Ovary (tissue), 9 donors: Measurements from ENCODE around the gene AMER2. TPM values are rescaled to one million over a fixed set of nuclear protein-coding genes. Genes with fewer than 3 reads are reported as not detected.

Source experiments
- DNase-seq, 5 donors: peaks; one replicate each; pipeline ENCODE4 v3.0.0-alpha.2; 2019 to 2020
- H3K27ac ChIP-seq, 2 donors: fragments of 200-600 bp; one replicate each; pipeline versions ENCODE4 v1.5.1 to v1.8.0; 2019 to 2022
- H3K27me3 ChIP-seq: fragments of 200-600 bp; one replicate; pipeline ENCODE4 v1.8.0; 2022
- H3K36me3 ChIP-seq: fragments of 200-600 bp; sonication (generic); one replicate; pipeline ENCODE4 v1.5.1; 2019
- H3K4me1 ChIP-seq: one replicate; pipeline ENCODE4 v1.8.1; 2013; ENCODE audit warnings: mild to moderate bottlenecking, moderate library complexity; ENCODE audit not compliant: insufficient read depth
- H3K4me3 ChIP-seq: fragments of 200-600 bp; sonication (generic); one replicate; pipeline ENCODE4 v1.5.1; 2017
- H3K9me3 ChIP-seq, 2 donors: fragments of 200-600 bp in 1 of 2; sonication (generic) in 1 of 2; one replicate each; pipeline versions ENCODE4 v1.5.1 to v1.8.1; 2013 to 2019; ENCODE audit warnings: mild to moderate bottlenecking in 1 of 2, moderate library complexity in 1 of 2
- CTCF ChIP-seq, 3 donors: fragments of 450-650 bp in 2 of 3; fragments of 200-600 bp in 1 of 3; IDR thresholded peaks; one replicate each; pipeline versions ENCODE4 v1.5.1 to v1.8.0; 2016 to 2022; ENCODE audit warnings: antibody characterized with exemption in 3 of 3, mild to moderate bottlenecking in 1 of 3
- EP300 ChIP-seq: sonication (generic); formaldehyde crosslinking; IDR thresholded peaks from one replicate; pipeline ENCODE4 v1.6.1; 2017; ENCODE audit warnings: antibody characterized with exemption
- POLR2A ChIP-seq: fragments of 450-650 bp; IDR thresholded peaks from one replicate; pipeline ENCODE4 v1.6.1; 2017; ENCODE audit warnings: antibody characterized with exemption, mild to moderate bottlenecking, moderate library complexity
- WGBS, 3 donors: extraction: QIAGEN DNeasy Blood & Tissue Kit in 1 of 3; methylation state at CpG; one replicate each; pipeline versions ENCODE4 v1.1.5 to v1.1.7; 2013 to 2017; 5-methylcytosine and 5-hydroxymethylcytosine counted together
- intact Hi-C, 4 donors: fragments of 100-400 bp; cut with DNase I; formaldehyde crosslinking; loops; one replicate each; pipeline versions ENCODE4 v1.11.0 to v1.15.1; 2022 to 2023
- polyA plus RNA-seq, 2 donors: library from polyadenylated mRNA; stranded (reverse); fragments of 200-250 nt in 1 of 2; fragments of 350-450 nt in 1 of 2; fragmentation: Illumina TruSeq in 1 of 2; extraction: RNeasy Lipid Tissue Mini Kit (QIAGEN cat#74804) in 1 of 2; gene quantifications; one replicate each; pipeline ENCODE4 v1.2.3, GENCODE V29; 2013 to 2014
- total RNA-seq, 7 donors: library from RNA; depleted of rRNA in 2 of 7; stranded (reverse); fragments of >200 nt in 2 of 7; fragmentation: NEBNext Ultra II Directional in 3 of 7; extraction: Animal tissue kit (Norgen Biotek cat#: 25700) in 3 of 7; gene quantifications; one replicate each; pipeline versions ENCODE4 v1.1.0 to v1.2.4, GENCODE V29; 2016 to 2023
- donor health status: DM: no; HTN: no; CAD: no; lungs with moderate emphysema.
- donor health status: DM: no; HTN: no; CAD: no.
- donor health status: Bipolar disorder and iron deficiency.
- donor health status: DM: yes; HTN: yes; CAD: no.
- donor health status: DM: no; HTN: no; CAD: no.
- donor health status: DM: yes; HTN: yes; CAD: no.

Gene AMER2
- total and polyA plus RNA-seq, 9 donors = under 0.01 to 0.05 (median 0.04) TPM; not detected in 5

GRCh38 chr13:25196971-25197370 lies 24.9 kb upstream of the AMER2 start:
- DNase-seq = no peak
- Histone ChIP-seq H3K9me3 (no peaks in the 10 kb centered on the region), H3K4me1 (no peaks in the 10 kb centered on the region), H3K36me3 (no peaks in the 10 kb centered on the region), H3K27me3 (no peaks in the 10 kb centered on the region), H3K27ac (no peak overlapping the region), H3K4me3 (no peak overlapping the region)
- 83 to 85% (median 84%) methylated on average over 11 of the region's 11 CpGs for WGBS, 3 donors
- TF ChIP-seq EP300 = no peak
- TF ChIP-seq POLR2A = no peak
- TF ChIP-seq CTCF (IDR thresholded peaks at IDR 0.05) = no peak
- intact Hi-C loops = no loop called here

- Histone ChIP-seq H3K27me3 (no peaks in the 10 kb centered on the region), H3K9me3 (no peaks in the 10 kb centered on the region), H3K36me3 (no peaks in the 10 kb centered on the region), H3K4me3 (no peak overlapping the region), H3K27ac (no peak overlapping the region), H3K4me1 (no peaks in the 10 kb centered on the region)
- intact Hi-C loops = no loop called here
- no peak for DNase-seq
- WGBS, 3 donors = 25 to 52% (median 28%) methylated on average over 8 of the region's 8 CpGs
- TF ChIP-seq POLR2A (no peak), EP300 (no peak), CTCF (IDR thresholded peaks at IDR 0.05) (no peak)
These were observed 20.8 kb upstream of the AMER2 start for GRCh38 chr13:25192936-25193335.

GRCh38 chr13:25192489-25192888 lies 20.4 kb upstream of the AMER2 start:
- Histone ChIP-seq H3K36me3 (no peaks in the 10 kb centered on the region), H3K9me3 (no peaks in the 10 kb centered on the region), H3K27ac (no peak overlapping the region), H3K4me1 (no peaks in the 10 kb centered on the region), H3K27me3 (no peaks in the 10 kb centered on the region), H3K4me3 (no peak overlapping the region)
- DNase-seq = no peak
- 87 to 89% (median 88%) methylated on average over 8 of the region's 8 CpGs for WGBS, 3 donors
- TF ChIP-seq POLR2A = no peak
- no peak for TF ChIP-seq CTCF (IDR thresholded peaks at IDR 0.05)
- TF ChIP-seq EP300 = no peak
- intact Hi-C loops = no loop called here

GRCh38 chr13:25192052-25192451 lies 20.0 kb upstream of the AMER2 start:
- Histone ChIP-seq H3K27me3 (no peaks in the 10 kb centered on the region), H3K36me3 (no peaks in the 10 kb centered on the region), H3K4me1 (no peaks in the 10 kb centered on the region), H3K27ac (no peak overlapping the region), H3K9me3 (no peaks in the 10 kb centered on the region), H3K4me3 (no peak overlapping the region)
- TF ChIP-seq POLR2A (no peak), CTCF (IDR thresholded peaks at IDR 0.05) (no peak), EP300 (no peak)
- DNase-seq = no peak
- WGBS, 3 donors = 80 to 88% (median 83%) methylated on average over 2 of the region's 2 CpGs
- intact Hi-C loops = no loop called here

GRCh38 chr13:25190771-25191170 lies 18.7 kb upstream of the AMER2 start:
- no peak for TF ChIP-seq POLR2A
- no peak for TF ChIP-seq EP300
- no peak for TF ChIP-seq CTCF (IDR thresholded peaks at IDR 0.05)
- H3K27me3 ChIP-seq = no peaks in the 10 kb centered on the region
- H3K4me1 ChIP-seq = no peaks in the 10 kb centered on the region
- H3K4me3 ChIP-seq = no peak overlapping the region
- H3K36me3 ChIP-seq = no peaks in the 10 kb centered on the region
- no peaks in the 10 kb centered on the region for H3K9me3 ChIP-seq
- no peak for DNase-seq
- WGBS, 3 donors = 73 to 81% (median 76%) methylated on average over 4 of the region's 4 CpGs
- intact Hi-C loops = no loop called here
- no peak overlapping the region for H3K27ac ChIP-seq
